GM12865 (cell line): ENCODE data around the gene PLEKHM3.
A peak's percentile ranks its signal among the peaks of the same experiment; 100 is the strongest.

Source experiments
- DNase-seq: peaks from one replicate; pipeline ENCODE4 v3.0.0; 2010; ENCODE audit warnings: low read depth
- H3K4me3 ChIP-seq: 2 replicates; pipeline ENCODE4 v1.5.1; 2011; ENCODE audit warnings: mild to moderate bottlenecking, low read depth, low read length, control low read depth
- CTCF ChIP-seq: IDR thresholded peaks from 2 replicates; pipeline ENCODE4 v1.5.1; 2011; ENCODE audit warnings: low read length, control low read depth, low read depth, inconsistent platforms; ENCODE audit not compliant: insufficient read depth; ENCODE audit errors: missing control alignments

PLEKHM3 gene

GRCh38 chr2:207805566-207806226 lies 219.6 kb downstream of the PLEKHM3 start:
- no peak for TF ChIP-seq CTCF
- H3K4me3 ChIP-seq: no peak overlapping the region
- peak; percentile 25 for DNase-seq

GRCh38 chr2:207802650-207803049 lies 222.7 kb downstream of the PLEKHM3 start:
- DNase-seq: no peak
- H3K4me3 ChIP-seq: no peak overlapping the region
- no peak for TF ChIP-seq CTCF

GRCh38 chr2:207801259-207801658 lies 224.1 kb downstream of the PLEKHM3 start:
- no peak for DNase-seq
- no peak overlapping the region for H3K4me3 ChIP-seq

GRCh38 chr2:207796585-207797350 lies 228.6 kb downstream of the PLEKHM3 start:
- no peak for DNase-seq
- H3K4me3 ChIP-seq: no peak overlapping the region
- no peak for TF ChIP-seq CTCF

More at GRCh38 chr2:207801259-207801658, 224.1 kb downstream of the PLEKHM3 start:
- no peak for TF ChIP-seq CTCF

GRCh38 chr2:207792244-207792785 lies 233.0 kb downstream of the PLEKHM3 start:
- peak; percentile 24 for DNase-seq
- no peak for TF ChIP-seq CTCF
- H3K4me3 ChIP-seq: no peak overlapping the region

GRCh38 chr2:207791579-207792243 lies 233.6 kb downstream of the PLEKHM3 start:
- TF ChIP-seq CTCF: no peak
- H3K4me3 ChIP-seq: no peak overlapping the region
- no peak for DNase-seq
